ENCODE results near the gene KRTAP6-1. TPM values are rescaled to one million over a fixed set of nuclear protein-coding genes. Genes with fewer than 3 reads are reported as not detected.

The KRTAP6-1 gene
- total and polyA plus RNA-seq, 2 of the 4 experiments (the other 2 are of a cell fraction): not detected

DNA sequence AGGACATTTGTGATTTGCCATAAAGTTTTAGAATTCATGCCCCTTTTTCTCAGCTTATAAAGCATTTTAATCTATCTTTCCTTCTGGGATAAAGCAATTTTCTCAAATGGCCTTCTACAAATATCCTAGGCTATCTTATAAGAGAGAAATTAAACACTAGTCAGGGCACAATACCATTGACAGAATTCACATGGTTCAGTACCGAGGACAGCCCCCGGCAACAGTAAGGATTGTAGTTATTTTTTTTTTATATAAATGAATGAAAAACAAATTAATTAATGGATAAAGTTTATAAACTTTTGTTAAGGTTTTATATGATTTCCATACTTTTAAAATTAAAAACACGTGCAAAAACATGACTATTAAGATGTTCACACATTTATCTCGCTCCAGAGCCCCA is 14.4 kb upstream of the KRTAP6-1 start:
- Histone ChIP-seq H2BK120ac (ENCODE audit: low read depth, low read length) (no peak overlapping the region), H4K20me1 (ENCODE audit: insufficient read depth, low read length) (no peaks in the 10 kb centered on the region), H3K4me3 (ENCODE audit: insufficient read depth, low read depth, low read length) (no peak overlapping the region), H3K18ac (ENCODE audit: low read depth, low read length) (no peak overlapping the region), H2AK5ac (ENCODE audit: low read depth, low read length) (no peak overlapping the region), H3K4me1 (ENCODE audit: control insufficient read depth, insufficient read depth, low read length) (no peaks in the 10 kb centered on the region), H3K4ac (ENCODE audit: low read depth, low read length) (no peak overlapping the region), H3K9ac (ENCODE audit: low read depth, low read length) (no peak overlapping the region), H3K36me3 (ENCODE audit: control insufficient read depth, insufficient read depth, low read length) (no peaks in the 10 kb centered on the region), H3K4me2 (ENCODE audit: low read depth, low read length) (no peak overlapping the region), H3K9me1 (ENCODE audit: insufficient read depth, low read length) (no peaks in the 10 kb centered on the region), H4K8ac (ENCODE audit: low read depth in 2 of 2, low read length in 2 of 2) (no peak overlapping the region), H2AK9ac (replicated peaks; ENCODE audit: low read depth, low read length, poor library complexity) (no peak overlapping the region), H3K27me3 (ENCODE audit: control insufficient read depth, insufficient read depth, low read length) (no peaks in the 10 kb centered on the region), H3K14ac (replicated peaks; ENCODE audit: low read depth, low read length) (no peak overlapping the region), H2AFZ (replicated peaks; ENCODE audit: low read length, poor library complexity) (no peak overlapping the region), H4K91ac (ENCODE audit: insufficient read depth, low read depth, low read length) (no peak overlapping the region), H2BK20ac (ENCODE audit: low read depth, low read length) (no peak overlapping the region), H3K79me1 (ENCODE audit: low read depth in 1 of 2, low read length in 2 of 2) (no peaks in the 10 kb centered on the region), H2BK15ac (ENCODE audit: low read depth, low read length) (no peak overlapping the region), H2BK5ac (ENCODE audit: low read depth, low read length, poor library complexity, severe bottlenecking) (no peak overlapping the region), H4K5ac (ENCODE audit: low read depth, low read length) (no peak overlapping the region), H3K9me3 (ENCODE audit: control insufficient read depth, insufficient read depth, low read length) (peaks cover 25% of the 10 kb centered on the region), H3K56ac (ENCODE audit: extremely low read depth, insufficient read depth, low read length) (no peak overlapping the region), H3K23ac (ENCODE audit: low read depth, low read length) (no peak overlapping the region), H3K27ac (ENCODE audit: insufficient read depth, low read length) (no peak overlapping the region)
- CTCF ChIA-PET: no interaction called here
- no CpG with 5 or more reads among the region's 4 CpGs for WGBS, 2 experiments (ENCODE audit: extremely low coverage in 2 of 2, insufficient read length in 1 of 2)
- no TSS peak for BruUV-seq (replicated peaks)
- in situ Hi-C loops (cut with MboI; ENCODE audit: low sequenced_read_pairs) (no loop called here), dilution Hi-C loops (cut with HindIII; ENCODE audit: low sequenced_read_pairs, unreplicated experiment) (no loop called here), intact Hi-C loops (cut with micrococcal nuclease) (no loop called here)
- POLR2A ChIA-PET (ENCODE audit: unreplicated experiment): no interaction called here
- ATAC-seq (ENCODE audit: low read depth) (no peak), DNase-seq (no peak)
- TF ChIP-seq RCOR1 (IDR thresholded peaks at IDR 0.05; ENCODE audit: insufficient replicate concordance, low read length): no peak
- TF ChIP-seq MXI1 (IDR thresholded peaks at IDR 0.05; ENCODE audit: borderline replicate concordance, low read depth, low read length): no peak
- TF ChIP-seq, protein P1, sequence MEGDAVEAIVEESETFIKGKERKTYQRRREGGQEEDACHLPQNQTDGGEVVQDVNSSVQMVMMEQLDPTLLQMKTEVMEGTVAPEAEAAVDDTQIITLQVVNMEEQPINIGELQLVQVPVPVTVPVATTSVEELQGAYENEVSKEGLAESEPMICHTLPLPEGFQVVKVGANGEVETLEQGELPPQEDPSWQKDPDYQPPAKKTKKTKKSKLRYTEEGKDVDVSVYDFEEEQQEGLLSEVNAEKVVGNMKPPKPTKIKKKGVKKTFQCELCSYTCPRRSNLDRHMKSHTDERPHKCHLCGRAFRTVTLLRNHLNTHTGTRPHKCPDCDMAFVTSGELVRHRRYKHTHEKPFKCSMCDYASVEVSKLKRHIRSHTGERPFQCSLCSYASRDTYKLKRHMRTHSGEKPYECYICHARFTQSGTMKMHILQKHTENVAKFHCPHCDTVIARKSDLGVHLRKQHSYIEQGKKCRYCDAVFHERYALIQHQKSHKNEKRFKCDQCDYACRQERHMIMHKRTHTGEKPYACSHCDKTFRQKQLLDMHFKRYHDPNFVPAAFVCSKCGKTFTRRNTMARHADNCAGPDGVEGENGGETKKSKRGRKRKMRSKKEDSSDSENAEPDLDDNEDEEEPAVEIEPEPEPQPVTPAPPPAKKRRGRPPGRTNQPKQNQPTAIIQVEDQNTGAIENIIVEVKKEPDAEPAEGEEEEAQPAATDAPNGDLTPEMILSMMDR (conservative IDR thresholded peaks at IDR 0.05; ENCODE audit: low read depth, low read length): no peak
- TF ChIP-seq MAZ (IDR thresholded peaks at IDR 0.05; ENCODE audit: borderline replicate concordance, low read depth, low read length): no peak
- TF ChIP-seq NFE2L2 (IDR thresholded peaks at IDR 0.05; ENCODE audit: low read depth, low read length): no peak
- TF ChIP-seq, protein P2, sequence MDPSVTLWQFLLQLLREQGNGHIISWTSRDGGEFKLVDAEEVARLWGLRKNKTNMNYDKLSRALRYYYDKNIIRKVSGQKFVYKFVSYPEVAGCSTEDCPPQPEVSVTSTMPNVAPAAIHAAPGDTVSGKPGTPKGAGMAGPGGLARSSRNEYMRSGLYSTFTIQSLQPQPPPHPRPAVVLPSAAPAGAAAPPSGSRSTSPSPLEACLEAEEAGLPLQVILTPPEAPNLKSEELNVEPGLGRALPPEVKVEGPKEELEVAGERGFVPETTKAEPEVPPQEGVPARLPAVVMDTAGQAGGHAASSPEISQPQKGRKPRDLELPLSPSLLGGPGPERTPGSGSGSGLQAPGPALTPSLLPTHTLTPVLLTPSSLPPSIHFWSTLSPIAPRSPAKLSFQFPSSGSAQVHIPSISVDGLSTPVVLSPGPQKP (IDR thresholded peaks at IDR 0.05; ENCODE audit: borderline replicate concordance, low read depth, low read length): no peak
- TF ChIP-seq CHD1 (IDR thresholded peaks at IDR 0.05; ENCODE audit: low read depth, low read length): no peak
- no peak for TF ChIP-seq RFX5 (IDR thresholded peaks at IDR 0.05; ENCODE audit: low read depth, low read length)
- TF ChIP-seq MAFK (IDR thresholded peaks at IDR 0.05; ENCODE audit: low read depth, low read length): no peak
